Stimulated activated CD4-positive, alpha-beta T cell treated with anti-CD3 and anti-CD28 coated beads, Interleukin-12 subunit alpha, Interleukin-12 subunit beta, amount 100 ng/mL, for 48 hours (primary cell): ENCODE data around the gene IL4.
"Not testable (repeated sequence)": the region's sequence is repeated elsewhere in the genome, so short reads cannot be mapped to it uniquely, and the experiment has no call there.

Experiments used
- DNase-seq, 3 donors: peaks; one replicate each; pipeline ENCODE4 v3.0.0-alpha.2; 2020; ENCODE audit warnings: low read depth in 2 of 3, low spot score in 1 of 3

The IL4 gene

GRCh38 chr5:132691755-132692631, 18.2 kb downstream of the IL4 start:
- DNase-seq, result not testable (repeated sequence)

DNA sequence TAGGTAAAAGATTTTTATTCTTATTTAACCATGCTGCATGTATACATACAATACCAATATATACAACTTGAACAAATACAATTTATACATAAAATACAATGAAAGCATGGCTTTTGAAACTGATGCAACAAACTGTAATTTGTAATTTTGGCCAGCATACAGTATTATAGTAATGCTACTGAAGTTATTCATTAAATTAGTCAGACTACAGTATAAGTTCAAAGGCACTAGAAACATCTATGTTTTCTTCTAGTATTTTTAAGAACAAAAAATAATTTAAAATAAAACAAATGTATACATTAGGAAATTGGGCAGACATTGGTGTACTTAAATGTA, 18.8 kb downstream of the IL4 start:
- DNase-seq, result no peak

DNA sequence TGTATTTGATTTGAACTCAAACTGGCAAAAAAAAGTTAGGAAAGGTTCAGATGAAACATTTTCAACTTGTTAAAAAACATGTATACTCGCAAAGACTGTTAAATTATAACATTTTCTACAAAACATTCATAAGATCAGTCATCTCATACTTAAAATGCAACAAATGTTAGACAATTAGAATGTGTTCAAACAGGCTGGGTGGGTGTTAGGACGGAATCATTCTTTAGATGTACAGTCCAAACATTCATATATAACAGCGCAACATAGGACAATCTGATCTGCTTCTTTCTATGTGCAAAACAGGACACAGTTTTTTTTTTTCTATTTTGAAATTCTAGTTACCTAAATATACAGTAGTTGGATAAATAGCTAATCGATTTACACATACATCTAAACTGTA, 22.2 kb downstream of the IL4 start:
- no peak for DNase-seq

GRCh38 chr5:132704875-132705274, 31.1 kb downstream of the IL4 start:
- no peak for DNase-seq

- DNase-seq, result no peak
These were observed 34.9 kb downstream of the IL4 start for GRCh38 chr5:132708645-132709044.

DNA sequence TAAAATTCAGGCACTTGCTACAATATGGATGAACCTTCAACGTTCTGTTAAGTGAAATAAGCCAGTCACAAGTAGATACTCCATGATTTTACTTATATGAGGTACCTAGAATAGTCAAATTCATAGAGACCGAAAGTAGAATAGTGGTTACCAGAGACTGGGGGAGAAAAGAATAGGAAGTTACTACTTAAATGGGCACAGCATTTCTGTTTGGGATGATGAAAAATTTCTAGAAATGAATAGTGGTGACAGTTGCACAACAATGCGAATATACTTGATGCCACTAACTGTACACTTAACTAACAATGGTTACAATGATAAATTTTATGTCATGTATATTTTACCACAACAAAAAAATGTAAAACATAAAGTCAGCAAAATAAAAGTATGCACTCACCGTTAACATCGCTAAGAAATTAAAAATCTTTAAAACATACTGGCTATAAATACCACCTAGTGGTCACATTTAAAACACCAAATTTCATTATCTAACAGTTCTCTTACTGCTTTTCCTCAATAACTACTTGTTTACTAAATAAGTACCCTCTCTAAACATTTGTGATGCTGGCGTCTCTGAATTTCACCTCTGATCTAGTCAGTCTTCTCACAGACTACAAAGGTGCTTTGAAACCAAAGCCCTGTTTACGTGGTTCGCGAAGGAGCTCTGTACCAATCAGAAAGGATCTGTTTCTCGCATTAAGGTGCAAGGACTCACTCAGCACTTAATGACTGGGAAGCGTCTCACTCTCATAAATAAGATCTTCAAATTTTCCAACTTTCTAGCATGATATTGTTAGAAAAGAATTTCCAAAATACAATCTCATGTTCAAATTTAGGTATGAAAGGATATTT, 40.9 kb downstream of the IL4 start:
- DNase-seq, result no peak

DNA sequence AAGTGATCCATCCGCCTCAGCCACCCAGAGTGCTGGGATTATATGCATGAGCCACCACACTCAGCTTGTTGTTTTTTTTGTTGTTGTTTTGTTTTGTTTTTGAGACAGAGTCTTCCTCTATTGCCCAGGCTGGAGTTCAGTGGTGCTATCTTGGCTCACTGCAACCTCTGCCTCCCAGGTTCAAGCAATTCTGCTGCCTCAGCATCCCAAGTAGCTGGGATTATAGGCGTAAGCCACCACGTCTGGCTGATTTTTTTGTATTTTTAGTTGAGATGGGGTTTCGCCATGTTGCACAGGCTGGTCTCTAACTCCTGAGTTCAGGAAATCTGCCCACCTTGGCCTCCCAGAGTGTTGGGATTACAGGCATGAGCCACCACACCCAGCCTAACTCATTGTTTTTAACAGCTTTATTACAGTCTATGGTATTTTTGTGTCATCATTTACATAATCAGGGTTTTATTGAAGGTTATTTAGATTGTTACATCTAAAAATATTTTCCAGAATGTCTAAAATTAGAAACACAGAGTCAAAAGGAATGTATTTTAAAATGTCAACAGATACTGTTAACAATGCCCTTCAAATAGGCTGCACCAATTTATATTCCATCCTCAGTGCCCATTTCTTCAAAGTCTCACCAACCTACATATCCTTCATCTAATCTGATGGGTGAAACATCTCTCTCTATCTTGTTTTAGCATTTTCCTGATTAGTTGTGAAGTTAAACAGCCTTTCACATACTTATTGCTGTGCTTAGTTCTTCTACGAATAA, 44.9 kb downstream of the IL4 start:
- no peak for DNase-seq

GRCh38 chr5:132725745-132726144, 52.0 kb downstream of the IL4 start:
- no peak for DNase-seq

- DNase-seq, result no peak
These were observed 56.1 kb downstream of the IL4 start for GRCh38 chr5:132729896-132730295.
